Ectodermal cell (in vitro differentiated cells): ENCODE measurements around the gene CFTR.

Experiments
- H3K27ac ChIP-seq: 2 replicates; pipeline ENCODE4 v1.7.0; 2013; ENCODE audit warnings: mild to moderate bottlenecking, low read depth, low read length; ENCODE audit not compliant: insufficient read depth, poor library complexity, severe bottlenecking
- H3K27me3 ChIP-seq: 2 replicates; pipeline ENCODE4 v1.7.0; 2013; ENCODE audit warnings: mild to moderate bottlenecking, low read length; ENCODE audit not compliant: insufficient read depth, control insufficient read depth, poor library complexity, severe bottlenecking
- H3K36me3 ChIP-seq: one replicate; pipeline ENCODE4 v1.7.0; 2013; ENCODE audit warnings: low read length; ENCODE audit not compliant: control insufficient read depth, insufficient read depth
- H3K4me1 ChIP-seq: one replicate; pipeline ENCODE4 v1.7.0; 2013; ENCODE audit warnings: low read length; ENCODE audit not compliant: control insufficient read depth, insufficient read depth
- H3K4me3 ChIP-seq: 2 replicates; pipeline ENCODE4 v1.7.0; 2013; ENCODE audit warnings: low read depth, low read length, control low read depth; ENCODE audit not compliant: insufficient read depth
- H3K9me3 ChIP-seq: 2 replicates; pipeline ENCODE4 v1.7.0; 2013; ENCODE audit warnings: mild to moderate bottlenecking, low read length, moderate library complexity; ENCODE audit not compliant: control insufficient read depth
- WGBS, 2 experiments: methylation state at CpG; one replicate each; pipeline ENCODE4 v1.1.7; 2013; ENCODE audit warnings: missing lambda C conversion rate in 2 of 2; 5-methylcytosine and 5-hydroxymethylcytosine counted together

The CFTR gene

DNA sequence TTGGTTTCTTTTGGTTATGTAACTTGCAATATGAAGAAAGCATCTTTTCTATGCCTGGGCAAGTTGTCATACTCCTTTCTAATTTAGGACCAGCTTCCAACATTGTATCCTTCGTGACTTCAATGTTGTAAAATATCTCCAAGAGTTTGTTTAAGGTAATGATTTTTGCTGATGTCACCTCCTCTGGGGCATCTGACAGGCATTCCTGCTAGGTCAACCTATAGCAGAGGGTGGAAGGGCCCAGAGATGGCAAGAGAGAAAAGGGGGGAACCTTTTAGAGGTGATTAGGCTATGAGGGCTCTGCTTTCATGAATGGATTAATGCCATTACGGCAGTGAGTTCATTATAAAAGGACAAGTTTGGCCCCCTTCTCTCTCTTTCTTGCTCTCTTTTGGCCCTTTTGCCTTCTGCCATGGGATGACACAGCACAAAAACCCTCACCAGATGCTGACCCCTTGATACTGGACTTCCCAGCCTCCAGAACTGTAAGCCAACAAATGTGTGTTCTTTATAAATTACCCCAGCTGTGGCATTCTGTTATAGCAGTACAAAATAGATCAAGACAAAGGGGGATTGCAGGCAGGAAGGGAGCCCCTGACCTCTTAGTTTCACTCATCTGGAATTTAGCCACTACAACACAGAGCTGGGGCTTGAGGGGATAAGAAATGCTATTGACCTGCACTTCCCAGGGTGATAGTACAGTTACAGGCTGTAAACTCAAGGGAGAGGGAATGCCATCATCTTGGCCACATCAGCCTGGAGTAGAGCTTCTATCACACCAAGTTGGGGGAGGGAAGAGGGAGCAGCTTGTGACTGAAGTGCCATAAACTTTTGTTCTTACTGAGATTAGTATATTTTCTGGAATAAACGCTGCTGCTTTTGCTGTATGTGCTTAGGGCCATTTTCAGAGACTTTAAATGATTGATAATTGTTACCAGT, 195.9 kb downstream of the CFTR start:
- Histone ChIP-seq H3K27me3 (no peaks in the 10 kb centered on the region), H3K4me1 (peaks cover 16% of the 10 kb centered on the region), H3K27ac (no peak overlapping the region), H3K9me3 (no peaks in the 10 kb centered on the region), H3K4me3 (no peak overlapping the region), H3K36me3 (no peaks in the 10 kb centered on the region)
- WGBS, 2 experiments: 69 to 85% methylated on average over 3 of the region's 3 CpGs

- Histone ChIP-seq H3K27ac (no peak overlapping the region), H3K9me3 (no peaks in the 10 kb centered on the region), H3K4me3 (no peak overlapping the region), H3K4me1 (peaks cover 11% of the 10 kb centered on the region), H3K36me3 (no peaks in the 10 kb centered on the region), H3K27me3 (no peaks in the 10 kb centered on the region)
- 97% methylated on average over 3 of the region's 3 CpGs for WGBS, 2 experiments
Measured at GRCh38 chr7:117679120-117679519, 199.3 kb downstream of the CFTR start.

DNA sequence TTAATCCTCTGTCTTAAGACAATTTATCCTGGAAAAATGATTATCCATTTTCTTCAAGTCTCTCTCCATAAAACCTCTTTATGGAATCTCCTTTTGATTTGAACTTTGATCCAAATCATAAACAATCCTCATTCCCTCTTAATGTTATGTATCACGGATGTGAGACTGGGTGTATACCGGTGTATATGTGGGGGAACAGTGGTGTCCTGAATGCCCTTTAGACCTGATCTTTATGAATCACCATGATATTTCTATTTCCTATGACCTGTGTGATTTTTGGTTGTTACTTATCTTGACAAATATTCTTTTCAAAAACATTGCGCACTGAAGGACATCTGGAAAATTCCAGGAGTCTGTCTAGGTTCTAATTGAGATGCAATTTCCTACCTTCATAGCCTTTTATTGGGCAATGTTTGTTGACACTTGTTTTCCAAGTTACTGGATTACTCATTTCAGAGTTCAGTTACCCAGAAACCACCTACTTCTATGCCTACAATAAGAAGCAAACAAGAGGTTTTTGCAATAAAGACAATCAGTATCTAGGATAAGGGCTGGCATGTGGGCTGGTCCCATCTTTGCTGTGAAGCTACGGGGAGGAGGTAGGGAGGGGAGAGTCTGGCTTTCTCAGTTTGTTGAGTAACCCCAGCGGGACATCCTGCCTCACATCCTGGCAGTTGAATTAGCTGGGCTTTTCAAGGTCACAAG, 203.0 kb downstream of the CFTR start:
- WGBS, 2 experiments: 60 to 79% methylated on average over 2 to 3 of the region's 5 CpGs
- H3K36me3 ChIP-seq: no peaks in the 10 kb centered on the region
- no peak overlapping the region for H3K27ac ChIP-seq
- no peaks in the 10 kb centered on the region for H3K4me1 ChIP-seq
- no peaks in the 10 kb centered on the region for H3K27me3 ChIP-seq
- no peaks in the 10 kb centered on the region for H3K9me3 ChIP-seq
- no peak overlapping the region for H3K4me3 ChIP-seq

GRCh38 chr7:117683430-117684175, 203.8 kb downstream of the CFTR start:
- Histone ChIP-seq H3K27ac (no peak overlapping the region), H3K4me1 (no peaks in the 10 kb centered on the region), H3K36me3 (no peaks in the 10 kb centered on the region), H3K27me3 (no peaks in the 10 kb centered on the region), H3K4me3 (no peak overlapping the region), H3K9me3 (no peaks in the 10 kb centered on the region)
- WGBS, 2 experiments: 89 to 91% methylated on average over 7 to 8 of the region's 8 CpGs

DNA sequence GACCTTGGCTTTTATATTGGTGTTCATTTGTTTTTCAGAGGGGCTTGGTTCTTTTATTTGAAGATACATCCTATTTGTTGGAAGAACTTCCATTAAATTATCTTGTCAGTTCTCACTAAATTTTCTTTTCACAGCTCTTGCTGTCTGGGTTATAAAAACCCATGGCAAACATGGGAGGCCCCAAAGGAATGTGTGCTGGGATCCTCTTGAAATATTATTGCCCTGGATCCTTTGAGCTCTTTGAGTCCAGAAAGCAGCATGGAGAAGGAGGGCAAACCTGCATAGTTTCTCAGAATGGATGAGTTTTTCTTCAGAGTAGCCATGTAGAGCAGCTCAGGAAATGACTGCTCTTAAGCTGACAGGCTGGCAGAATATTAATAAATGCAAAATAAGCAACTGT, 206.0 kb downstream of the CFTR start:
- Histone ChIP-seq H3K27ac (no peak overlapping the region), H3K9me3 (no peaks in the 10 kb centered on the region), H3K27me3 (no peaks in the 10 kb centered on the region)

GRCh38 chr7:117686311-117686935, 206.6 kb downstream of the CFTR start:
- Histone ChIP-seq H3K9me3 (no peaks in the 10 kb centered on the region), H3K4me3 (no peak overlapping the region), H3K27ac (no peak overlapping the region), H3K4me1 (no peaks in the 10 kb centered on the region), H3K27me3 (no peaks in the 10 kb centered on the region), H3K36me3 (no peaks in the 10 kb centered on the region)

More for the DNA sequence above, 206.0 kb downstream of the CFTR start:
- no peaks in the 10 kb centered on the region for H3K36me3 ChIP-seq
- no peaks in the 10 kb centered on the region for H3K4me1 ChIP-seq
- no peak overlapping the region for H3K4me3 ChIP-seq

- WGBS, 2 experiments: 95 to 97% methylated on average over 2 of the region's 2 CpGs
- Histone ChIP-seq H3K4me1 (no peaks in the 10 kb centered on the region), H3K36me3 (no peaks in the 10 kb centered on the region), H3K4me3 (no peak overlapping the region), H3K27ac (no peak overlapping the region), H3K27me3 (no peaks in the 10 kb centered on the region), H3K9me3 (no peaks in the 10 kb centered on the region)
Measured at GRCh38 chr7:117688126-117688525, 208.3 kb downstream of the CFTR start.

- H3K4me3 ChIP-seq: no peak overlapping the region
- H3K27me3 ChIP-seq: no peaks in the 10 kb centered on the region
- no peaks in the 10 kb centered on the region for H3K4me1 ChIP-seq
- H3K27ac ChIP-seq: no peak overlapping the region
- H3K9me3 ChIP-seq: no peaks in the 10 kb centered on the region
- H3K36me3 ChIP-seq: no peaks in the 10 kb centered on the region
Measured at GRCh38 chr7:117689406-117689805, 209.6 kb downstream of the CFTR start.

DNA sequence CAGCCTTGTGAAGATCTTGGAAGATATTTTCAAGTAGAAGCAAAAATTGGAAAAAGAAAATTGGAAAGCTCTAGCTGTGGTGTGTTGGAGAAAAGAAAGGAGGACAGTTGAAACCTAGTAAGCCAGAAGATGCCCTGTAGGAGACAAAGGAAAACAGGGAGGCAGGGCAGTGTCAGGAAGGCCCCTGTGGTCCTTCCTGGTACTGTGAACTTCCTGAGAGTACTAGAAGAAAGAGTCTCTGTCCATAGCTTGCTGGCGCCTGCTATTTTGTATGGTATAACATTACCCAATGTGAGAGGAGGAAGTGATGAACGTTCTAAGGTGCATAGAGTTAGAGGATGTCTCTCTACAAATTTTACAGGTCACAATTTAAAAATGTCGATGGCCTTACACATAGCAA, 210.3 kb downstream of the CFTR start:
- Histone ChIP-seq H3K27ac (no peak overlapping the region), H3K9me3 (no peaks in the 10 kb centered on the region)
- WGBS, 2 experiments: 97 to 100% methylated on average over 2 to 3 of the region's 3 CpGs

DNA sequence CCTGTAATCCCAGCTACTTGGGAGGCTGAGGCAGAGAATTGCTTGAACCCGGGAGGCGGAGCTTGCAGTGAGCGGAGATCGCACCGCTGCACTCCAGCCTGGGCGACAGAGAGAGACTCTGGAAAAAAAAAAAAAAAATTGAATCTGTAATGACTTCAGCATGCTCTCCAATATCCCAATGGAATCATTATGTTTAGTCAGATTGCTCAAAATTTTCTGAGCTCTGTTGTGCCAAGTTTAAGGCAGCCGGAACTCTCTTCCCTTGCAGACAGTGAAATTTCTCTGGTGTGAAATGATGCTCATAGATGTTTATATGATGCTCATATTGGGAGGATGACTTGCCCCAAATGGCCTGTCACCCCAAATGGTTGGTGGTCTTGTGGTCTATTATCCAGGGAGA, 212.5 kb downstream of the CFTR start:
- Histone ChIP-seq H3K36me3 (no peaks in the 10 kb centered on the region), H3K9me3 (no peaks in the 10 kb centered on the region), H3K4me3 (no peak overlapping the region), H3K27me3 (no peaks in the 10 kb centered on the region), H3K27ac (no peak overlapping the region), H3K4me1 (no peaks in the 10 kb centered on the region)
- 84 to 93% methylated on average over 7 of the region's 7 CpGs for WGBS, 2 experiments

More for the DNA sequence above, 210.3 kb downstream of the CFTR start:
- Histone ChIP-seq H3K36me3 (no peaks in the 10 kb centered on the region), H3K4me3 (no peak overlapping the region), H3K27me3 (no peaks in the 10 kb centered on the region), H3K4me1 (no peaks in the 10 kb centered on the region)
